HCT116 (cell line): ENCODE measurements around the gene XRN1. TPM values are rescaled to one million over a fixed set of nuclear protein-coding genes. Genes with fewer than 3 reads are reported as not detected.

Experiments
- ATAC-seq: fragments of 200-7000 bp; cut with Tn5 transposase; 2 replicates; pipeline ENCODE4 v1.9.1; 2020; ENCODE audit warnings: mild to moderate bottlenecking, moderate library complexity
- BruUV-seq: library from RNA; stranded (reverse); fragments of 400-500 nt; replicated peaks from 2 replicates; lab custom pipeline; 2021; lab: Mats Ljungman, UMichigan
- CTCF ChIA-PET: fragments of 300-600 bp; sonication (Branson Sonifier 250); formaldehyde crosslinking; loops from one replicate; lab custom pipeline; 2021; ENCODE audit warnings: antibody characterized with exemption; lab: Charles Lee
- POLR2A ChIA-PET: fragments of 300-600, 350-600 bp; sonication (Branson Sonifier 250); formaldehyde crosslinking; loops from one replicate; lab custom pipeline; 2021; ENCODE audit warnings: antibody characterized with exemption; lab: Charles Lee
- RAD21 ChIA-PET, 2 experiments: fragments of 300-600 bp; sonication (Branson Sonifier 250); formaldehyde crosslinking; loops; one replicate each; lab custom pipeline; 2023; ENCODE audit warnings: low total read pairs in 2 of 2; ENCODE audit not compliant: uncharacterized antibody in 2 of 2, unreplicated experiment in 2 of 2, low non-redundant PET in 1 of 2; lab: Charles Lee
- DNase-seq: peaks from one replicate; pipeline ENCODE4 v3.0.0-alpha.2; 2010; ENCODE audit warnings: low read depth, low spot score
- H2AFZ ChIP-seq: fragments of 200-600 bp; shearing (Covaris generic), sonication (generic); 2 replicates; pipeline ENCODE4 v1.6.1; 2017; ENCODE audit warnings: low read depth, mixed run types, mixed read lengths, antibody characterized with exemption, low read length; ENCODE audit not compliant: poor library complexity, severe bottlenecking
- H3K27ac ChIP-seq: 2 replicates; pipeline ENCODE4 v1.5.1; 2012; ENCODE audit warnings: low read depth, low read length
- H3K27me3 ChIP-seq: fragments of 200-600 bp; sonication (generic); 2 replicates; pipeline ENCODE4 v1.6.1; 2016; ENCODE audit warnings: mixed run types, low read length, mixed read lengths; ENCODE audit not compliant: insufficient read depth
- H3K36me3 ChIP-seq, 2 experiments: fragments of 200-500 bp in 1 of 2; fragments of 200-600 bp in 1 of 2; sonication (Bioruptor generic) in 1 of 2; sonication (generic) in 1 of 2; 2 replicates each; pipeline versions ENCODE4 v1.5.1 to v1.6.1; 2014 to 2016; ENCODE audit warnings: low read length in 2 of 2, inconsistent platforms in 1 of 2, mixed read lengths in 1 of 2, mixed run types in 1 of 2; ENCODE audit not compliant: insufficient read depth in 2 of 2, control insufficient read depth in 1 of 2
- H3K4me1 ChIP-seq, 2 experiments: fragments of 200-600 bp in 1 of 2; sonication (generic) in 1 of 2; 2 replicates each; pipeline versions ENCODE4 v1.5.1 to v1.6.1; 2012 to 2017; ENCODE audit warnings: low read length in 2 of 2, inconsistent platforms in 1 of 2, mild to moderate bottlenecking in 1 of 2, mixed read lengths in 1 of 2, mixed run types in 1 of 2, moderate library complexity in 1 of 2; ENCODE audit not compliant: insufficient read depth in 2 of 2, control insufficient read depth in 1 of 2
- H3K4me2 ChIP-seq: fragments of 200-600 bp; sonication (generic); 2 replicates; pipeline ENCODE4 v1.6.1; 2017; ENCODE audit warnings: mixed run types, low read length, mixed read lengths
- H3K4me3 ChIP-seq, 2 experiments: fragments of 200-600 bp in 1 of 2; sonication (generic) in 1 of 2; replicated peaks in 1 of 2; 2 replicates each; pipeline ENCODE4 v1.5.1; 2011 to 2016; ENCODE audit warnings: low read length in 2 of 2, control low read depth in 1 of 2, low read depth in 1 of 2, mild to moderate bottlenecking in 1 of 2, mixed read lengths in 1 of 2, mixed run types in 1 of 2
- H3K79me2 ChIP-seq: fragments of 200-600 bp; sonication (generic); 2 replicates; pipeline ENCODE4 v1.6.1; 2017; ENCODE audit warnings: mild to moderate bottlenecking, mixed run types, low read length, moderate library complexity, mixed read lengths; ENCODE audit not compliant: insufficient read depth
- H3K9ac ChIP-seq: fragments of 200-600 bp; sonication (generic); 2 replicates; pipeline ENCODE4 v1.6.1; 2016; ENCODE audit warnings: low read length, mixed read lengths
- H3K9me2 ChIP-seq: fragments of 200-600 bp; sonication (generic), shearing (Covaris generic); 2 replicates; pipeline ENCODE4 v1.6.1; 2017; ENCODE audit warnings: mixed run types, mild to moderate bottlenecking, moderate library complexity; ENCODE audit not compliant: insufficient read depth
- H3K9me3 ChIP-seq, 2 experiments: fragments of 200-500 bp in 1 of 2; fragments of 200-600 bp in 1 of 2; sonication (Bioruptor generic) in 1 of 2; sonication (generic) in 1 of 2; 2 replicates each; pipeline ENCODE4 v1.6.1; 2014 to 2017; ENCODE audit warnings: low read length in 2 of 2, mixed read lengths in 2 of 2, inconsistent platforms in 1 of 2, low read depth in 1 of 2, mild to moderate bottlenecking in 1 of 2, mixed run types in 1 of 2, moderate library complexity in 1 of 2; ENCODE audit not compliant: control insufficient read depth in 1 of 2, insufficient read depth in 1 of 2
- H4K20me1 ChIP-seq: fragments of 200-600 bp; sonication (generic), shearing (Covaris generic); 2 replicates; pipeline ENCODE4 v1.6.1; 2017; ENCODE audit warnings: mixed run types, mild to moderate bottlenecking, moderate library complexity; ENCODE audit not compliant: insufficient read depth
- CTCF ChIP-seq, 3 experiments: fragments of 200-600 bp in 1 of 3; sonication (generic) in 1 of 3; IDR thresholded peaks in 2 of 3; conservative IDR thresholded peaks in 1 of 3; 2 replicates each; pipeline ENCODE4 v1.5.1; 2012 to 2017; ENCODE audit warnings: low read depth in 2 of 3, low read length in 2 of 3, antibody characterized with exemption in 1 of 3, borderline replicate concordance in 1 of 3, control low read depth in 1 of 3, mild to moderate bottlenecking in 1 of 3, mixed read lengths in 1 of 3, mixed run types in 1 of 3, moderate library complexity in 1 of 3; ENCODE audit not compliant: insufficient read depth in 1 of 3
- EGR1 ChIP-seq: IDR thresholded peaks from 2 replicates; pipeline ENCODE4 v1.6.1; 2012; ENCODE audit warnings: low read depth
- ELF1 ChIP-seq: IDR thresholded peaks from 2 replicates; pipeline ENCODE4 v1.6.1; 2012; ENCODE audit warnings: low read depth, borderline replicate concordance
- EZH2 ChIP-seq: fragments of 200-600 bp; sonication (generic); IDR thresholded peaks from 2 replicates; pipeline ENCODE4 v1.6.1; 2017; ENCODE audit warnings: antibody characterized with exemption, mixed run types
- EZH2phosphoT487 ChIP-seq: fragments of 200-600 bp; IDR thresholded peaks from 2 replicates; pipeline ENCODE4 v1.6.1; 2018; ENCODE audit warnings: antibody characterized with exemption, borderline replicate concordance
- FOSL1 ChIP-seq: IDR thresholded peaks from 2 replicates; pipeline ENCODE4 v1.6.1; 2012; ENCODE audit warnings: low read depth
- MAX ChIP-seq: IDR thresholded peaks from 2 replicates; pipeline ENCODE4 v1.6.1; 2012
- REST ChIP-seq: IDR thresholded peaks from 2 replicates; pipeline ENCODE4 v1.6.1; 2012; ENCODE audit warnings: low read depth
- SIN3A ChIP-seq: IDR thresholded peaks from 2 replicates; pipeline ENCODE4 v1.6.1; 2012; ENCODE audit warnings: low read depth
- SP1 ChIP-seq: IDR thresholded peaks from 2 replicates; pipeline ENCODE4 v1.6.1; 2012; ENCODE audit warnings: low read depth
- YY1 ChIP-seq: IDR thresholded peaks from 2 replicates; pipeline ENCODE4 v1.6.1; 2011; ENCODE audit warnings: low read length, low read depth, moderate library complexity, mild to moderate bottlenecking; ENCODE audit not compliant: insufficient replicate concordance; ENCODE audit errors: extremely low read depth
- intact Hi-C: fragments of 100-400 bp; cut with micrococcal nuclease; formaldehyde crosslinking; loops from 2 replicates; pipeline ENCODE4 v1.10.0; 2022
- total RNA-seq: library from RNA; stranded (reverse); gene quantifications from one replicate; pipeline ENCODE4 v1.2.1, GENCODE V29; 2021; ENCODE audit not compliant: unreplicated experiment

The XRN1 gene
- total RNA-seq, 1 experiment from 2014 or later: 21.3 TPM

- TF ChIP-seq MAX: no peak
- no peak for TF ChIP-seq CTCF (IDR thresholded peaks at IDR 0.05 in 2 of 3, conservative IDR thresholded peaks at IDR 0.05 in 1 of 3; ENCODE audit: borderline replicate concordance in 1 of 3, insufficient read depth in 1 of 3, low read depth in 2 of 3, low read length in 2 of 3)
- TF ChIP-seq FOSL1: no peak
- TF ChIP-seq EZH2: no peak
- Histone ChIP-seq H3K27ac (no peak overlapping the region), H2AFZ (no peak overlapping the region), H3K4me3 (no peak overlapping the region), H3K9me3 (no peaks in the 10 kb centered on the region), H4K20me1 (no peaks in the 10 kb centered on the region), H3K36me3 (no peaks in the 10 kb centered on the region; a peak in 1 of 4 replicates), H3K4me2 (no peak overlapping the region), H3K4me1 (no peaks in the 10 kb centered on the region), H3K9ac (no peak overlapping the region), H3K9me2 (no peaks in the 10 kb centered on the region), H3K79me2 (no peaks in the 10 kb centered on the region), H3K27me3 (no peaks in the 10 kb centered on the region)
- ATAC-seq (no peak), DNase-seq (no peak)
- no TSS peak for BruUV-seq
- CTCF ChIA-PET: no interaction called here
- intact Hi-C loops: no loop called here
- RAD21 ChIA-PET: no interaction called here
- POLR2A ChIA-PET: no interaction called here
Observed at GRCh38 chr3:142418926-142419592, 28.8 kb downstream of the XRN1 start.

- H3K9ac ChIP-seq: no peak overlapping the region
- H3K27me3 ChIP-seq: no peaks in the 10 kb centered on the region
- POLR2A ChIA-PET: no interaction called here
- CTCF ChIA-PET: no interaction called here
- RAD21 ChIA-PET: no interaction called here
- H4K20me1 ChIP-seq: no peaks in the 10 kb centered on the region
- no peaks in the 10 kb centered on the region for H3K9me3 ChIP-seq
- no TSS peak for BruUV-seq
- H3K4me2 ChIP-seq: no peak overlapping the region
- no peak overlapping the region for H3K27ac ChIP-seq
- H3K79me2 ChIP-seq: no peaks in the 10 kb centered on the region
- no peaks in the 10 kb centered on the region for H3K4me1 ChIP-seq
- no peak overlapping the region for H2AFZ ChIP-seq
- no peaks in the 10 kb centered on the region for H3K9me2 ChIP-seq
- intact Hi-C loops: no loop called here
- DNase-seq (no peak), ATAC-seq (no peak)
- H3K4me3 ChIP-seq: no peak overlapping the region
- H3K36me3 ChIP-seq: peaks cover 0 to 2% of the 10 kb centered on the region in 2 experiments; a peak in 1 of 4 replicates
- no peak for TF ChIP-seq EGR1
- TF ChIP-seq SP1: no peak
- no peak for TF ChIP-seq EZH2
- TF ChIP-seq FOSL1: no peak
- no peak for TF ChIP-seq EZH2phosphoT487
- TF ChIP-seq ELF1: no peak
- no peak for TF ChIP-seq YY1
- TF ChIP-seq SIN3A: no peak
- TF ChIP-seq REST: no peak
Observed at GRCh38 chr3:142417302-142417701, 30.5 kb downstream of the XRN1 start.
